ENCODE results near the gene SEPTIN6. TPM values are rescaled to one million over a fixed set of nuclear protein-coding genes. Genes with fewer than 3 reads are reported as not detected.

The SEPTIN6 gene
- polyA plus RNA-seq, 1 of the 3 experiments (the other 2 are of a cell fraction): 33.1 TPM

- ChIA-PET CTCF (interaction anchor here (1.6 kb wide), 1 partner anchor 20 kb away, joined by 3 read pairs; the partner anchor contains the start of gene SEPTIN6), POLR2A (no interaction called here)
- Histone ChIP-seq H4K20me1 (ENCODE audit: insufficient read depth) (no peaks in the 10 kb centered on the region), H3K9ac (no peak overlapping the region), H2AFZ (ENCODE audit: low read depth) (no peak overlapping the region), H3K4me3 (ENCODE audit: low read depth in 2 of 2, low read length in 1 of 2) (no peak overlapping the region), H3F3A (replicated peaks; ENCODE audit: insufficient read depth) (no peaks in the 10 kb centered on the region), H3K27ac (ENCODE audit: low read depth in 2 of 2, low read length in 1 of 2) (no peak overlapping the region), H3K9me2 (no peaks in the 10 kb centered on the region), H3K79me2 (ENCODE audit: insufficient read depth) (no peaks in the 10 kb centered on the region), H3K4me1 (ENCODE audit: control insufficient read depth in 1 of 2, insufficient read depth in 2 of 2, low read depth in 1 of 2, low read length in 1 of 2) (peaks cover 5 to 42% of the 10 kb centered on the region in 2 experiments; a peak in 1 of 4 replicates), H3K36me3 (replicated peaks in 1 of 2; ENCODE audit: control insufficient read depth in 1 of 2, insufficient read depth in 2 of 2, low read length in 1 of 2) (no peaks in the 10 kb centered on the region), H3K4me2 (no peak overlapping the region), H3K27me3 (ENCODE audit: insufficient read depth) (peaks cover 6% of the 10 kb centered on the region; the same call in 1 of the 2 replicates), H3K9me3 (no peaks in the 10 kb centered on the region)
- no peak for DNase-seq
- 53% methylated on average over 8 of the region's 8 CpGs for WGBS (ENCODE audit: low lambda C conversion rate)
- no peak for TF ChIP-seq NRF1 (IDR thresholded peaks at IDR 0.05; ENCODE audit: low read depth, low read length)
- no peak for TF ChIP-seq TEAD4 (IDR thresholded peaks at IDR 0.05; ENCODE audit: borderline replicate concordance, insufficient read depth)
- no peak for TF ChIP-seq RFX5 (IDR thresholded peaks at IDR 0.05; ENCODE audit: low read length)
- TF ChIP-seq CHD2 (IDR thresholded peaks at IDR 0.05; ENCODE audit: low read length, partially characterized antibody): no peak
- no peak for TF ChIP-seq YY1 (IDR thresholded peaks at IDR 0.05; ENCODE audit: low read depth)
- no peak for TF ChIP-seq MEF2A (IDR thresholded peaks at IDR 0.05; ENCODE audit: borderline replicate concordance, low read depth)
- no peak for TF ChIP-seq POLR2AphosphoS5 (IDR thresholded peaks at IDR 0.05; ENCODE audit: low read depth, low read length)
- no peak for TF ChIP-seq MXI1 (IDR thresholded peaks at IDR 0.05; ENCODE audit: low read depth, low read length)
- no peak for TF ChIP-seq USF2 (IDR thresholded peaks at IDR 0.05; ENCODE audit: borderline replicate concordance, low read depth, low read length)
- TF ChIP-seq FOXJ3 (CRISPR knock-in tag; IDR thresholded peaks at IDR 0.05): no peak
- no peak for TF ChIP-seq GATA2 (CRISPR knock-in tag; IDR thresholded peaks at IDR 0.05)
- TF ChIP-seq PBX3 (IDR thresholded peaks at IDR 0.05): no peak
- no peak for TF ChIP-seq RXRA (IDR thresholded peaks at IDR 0.05; ENCODE audit: borderline replicate concordance, low read depth)
Measured at GRCh38 chrX:119673336-119673735, 19.6 kb downstream of the SEPTIN6 start.

- H3K9me3 ChIP-seq: no peaks in the 10 kb centered on the region
- CTCF ChIA-PET: interaction anchor here (0.7 to 1.6 kb wide), 6 partner anchors 14 to 160 kb away, joined by 3 to 5 read pairs (median 4); partner anchors contain the start of gene SEPTIN6
- no peaks in the 10 kb centered on the region for H3K36me3 ChIP-seq (replicated peaks in 1 of 2; ENCODE audit: control insufficient read depth in 1 of 2, insufficient read depth in 2 of 2, low read length in 1 of 2)
- no peaks in the 10 kb centered on the region for H3K9me2 ChIP-seq
- peaks cover 5 to 40% of the 10 kb centered on the region in 2 experiments; a peak in 1 of 4 replicates for H3K4me1 ChIP-seq (ENCODE audit: control insufficient read depth in 1 of 2, insufficient read depth in 2 of 2, low read depth in 1 of 2, low read length in 1 of 2)
- no peaks in the 10 kb centered on the region for H4K20me1 ChIP-seq (ENCODE audit: insufficient read depth)
- no peaks in the 10 kb centered on the region for H3F3A ChIP-seq (replicated peaks; ENCODE audit: insufficient read depth)
- H3K4me2 ChIP-seq: no peak overlapping the region
- peak; percentile 40 for DNase-seq
- H3K27ac ChIP-seq (ENCODE audit: low read depth in 2 of 2, low read length in 1 of 2): peak overlapping the region in 1 of 2 experiments; percentile 64; a peak in 2 of 4 replicates
- H3K79me2 ChIP-seq (ENCODE audit: insufficient read depth): no peaks in the 10 kb centered on the region
- no peak overlapping the region for H3K9ac ChIP-seq
- H3K27me3 ChIP-seq (ENCODE audit: insufficient read depth): peaks cover 11% of the 10 kb centered on the region; the same call in 1 of the 2 replicates
- no peak overlapping the region for H3K4me3 ChIP-seq (ENCODE audit: low read depth in 2 of 2, low read length in 1 of 2)
- POLR2A ChIA-PET: interaction anchor here (1.0 to 2.1 kb wide), 2 partner anchors 13 to 18 kb away, joined by 4 to 9 read pairs; no protein-coding TSS in a partner anchor
- 21% methylated on average over 2 of the region's 2 CpGs for WGBS (ENCODE audit: low lambda C conversion rate)
- no peak overlapping the region for H2AFZ ChIP-seq (ENCODE audit: low read depth)
- no peak for TF ChIP-seq GABPA (IDR thresholded peaks at IDR 0.05; ENCODE audit: low read depth)
- TF ChIP-seq NRF1 (IDR thresholded peaks at IDR 0.05; ENCODE audit: low read depth, low read length): no peak
- no peak for TF ChIP-seq RAD21 (IDR thresholded peaks at IDR 0.05; ENCODE audit: low read length)
- TF ChIP-seq NFIC (IDR thresholded peaks at IDR 0.05; ENCODE audit: borderline replicate concordance): peak; percentile 44; the same call in 1 of the 2 replicates
- TF ChIP-seq MEF2A (IDR thresholded peaks at IDR 0.05; ENCODE audit: borderline replicate concordance, low read depth): no peak
- TF ChIP-seq POLR2AphosphoS5 (IDR thresholded peaks at IDR 0.05; ENCODE audit: low read depth, low read length): no peak
- TF ChIP-seq PBX3 (IDR thresholded peaks at IDR 0.05): no peak
- TF ChIP-seq EP300 (IDR thresholded peaks at IDR 0.05; ENCODE audit: borderline replicate concordance in 1 of 2, low read depth in 1 of 2, low read length in 1 of 2): peak in 1 of 2 experiments; percentile 55; a peak in 2 of 4 replicates
- TF ChIP-seq IRF3 (IDR thresholded peaks at IDR 0.05; ENCODE audit: low read depth, low read length): no peak
- no peak for TF ChIP-seq REST (IDR thresholded peaks at IDR 0.05; ENCODE audit: low read depth, low read length)
Measured at GRCh38 chrX:119672426-119672825, 20.5 kb downstream of the SEPTIN6 start.

Data from SK-N-SH (cell line).